K562 (cell line): ENCODE measurements around the gene DCPS. TPM values are rescaled to one million over a fixed set of nuclear protein-coding genes. Genes with fewer than 3 reads are reported as not detected.
A peak's percentile ranks its signal among the peaks of the same experiment; 100 is the strongest.

Source experiments
- ATAC-seq: fragments of 200-7000 bp; cut with Tn5 transposase; 3 replicates; pipeline ENCODE4 v1.9.1; 2020; ENCODE audit warnings: moderate library complexity
- BruUV-seq: library from RNA; stranded (reverse); fragments of 400-500 nt; replicated peaks from 2 replicates; lab custom pipeline; 2021; lab: Mats Ljungman, UMichigan
- CTCF ChIA-PET: fragments of 300-600 bp; formaldehyde crosslinking; extraction: SDS; loops from one replicate; lab custom pipeline; 2021; ENCODE audit warnings: low intra/inter-chr PET ratio; lab: Yijun Ruan, JAX
- POLR2A ChIA-PET: fragments of 300-600, 350-650 bp; sonication (Branson Sonifier 250); formaldehyde crosslinking; extraction: SDS; loops from one replicate; lab custom pipeline; 2021; ENCODE audit warnings: antibody characterized with exemption, inconsistent platforms; lab: Yijun Ruan, JAX
- DNase-seq, 4 experiments: peaks; one replicate each; pipeline versions ENCODE4 v3.0.0 to v3.0.0-alpha.2; 2011 to 2018; ENCODE audit warnings: low spot score in 3 of 4, mixed read lengths in 3 of 4; ENCODE audit errors: extremely low read depth in 1 of 4
- FAIRE-seq: peaks from 2 replicates; lab custom pipeline; 2011; peaks lifted over from hg19 to GRCh38; lab: Jason Lieb, UNC
- H2AFZ ChIP-seq: 2 replicates; pipeline ENCODE4 v1.6.0; 2011; ENCODE audit warnings: low read depth, low read length, control low read depth, inconsistent platforms
- H3K27ac ChIP-seq: fragments of 200-600 bp; 3 replicates; pipeline ENCODE4 v1.8.0; 2011; ENCODE audit warnings: low read depth, mild to moderate bottlenecking, control low read depth, inconsistent platforms, low read length, moderate library complexity, mixed read lengths; ENCODE audit errors: extremely low read depth
- H3K27me3 ChIP-seq, 2 experiments: fragments of 300-600 bp in 1 of 2; 2 replicates in 1 of 2; 3 replicates in 1 of 2; pipeline versions ENCODE4 v1.6.0 to v1.8.0; 2011; ENCODE audit warnings: inconsistent platforms in 2 of 2, low read length in 2 of 2, mild to moderate bottlenecking in 1 of 2, mixed read lengths in 1 of 2, moderate library complexity in 1 of 2; ENCODE audit not compliant: control insufficient read depth in 2 of 2, insufficient read depth in 2 of 2
- H3K36me3 ChIP-seq: fragments of 300-600 bp; 3 replicates; pipeline ENCODE4 v1.8.0; 2011; ENCODE audit warnings: mild to moderate bottlenecking, low read length, inconsistent platforms; ENCODE audit not compliant: control insufficient read depth, insufficient read depth
- H3K4me1 ChIP-seq, 2 experiments: fragments of 200-600 bp in 1 of 2; replicated peaks in 1 of 2; 2 replicates in 1 of 2; 3 replicates in 1 of 2; pipeline versions ENCODE4 v1.5.1 to v1.8.0; 2011; ENCODE audit warnings: inconsistent platforms in 2 of 2, low read length in 2 of 2, mild to moderate bottlenecking in 1 of 2, mixed read lengths in 1 of 2, moderate library complexity in 1 of 2; ENCODE audit not compliant: control insufficient read depth in 2 of 2, insufficient read depth in 2 of 2
- H3K4me2 ChIP-seq: 2 replicates; pipeline ENCODE4 v1.6.1; 2011; ENCODE audit warnings: low read length, control low read depth, inconsistent platforms, mixed read lengths; ENCODE audit not compliant: insufficient read depth
- H3K4me3 ChIP-seq: fragments of 200-600 bp; sonication (generic), shearing (Covaris generic); 2 replicates; pipeline ENCODE4 v1.5.1; 2016; ENCODE audit warnings: control low read depth, inconsistent platforms
- H3K79me2 ChIP-seq: fragments of 200-600 bp; 3 replicates; pipeline ENCODE4 v1.8.0; 2011; ENCODE audit warnings: low read length, inconsistent platforms; ENCODE audit not compliant: control insufficient read depth, insufficient read depth
- H3K9ac ChIP-seq, 2 experiments: 2 replicates each; pipeline versions ENCODE4 v1.6.0 to v1.6.1; 2011; ENCODE audit warnings: low read depth in 2 of 2, low read length in 2 of 2, control low read depth in 1 of 2, inconsistent platforms in 1 of 2, mild to moderate bottlenecking in 1 of 2, mixed read lengths in 1 of 2; ENCODE audit not compliant: insufficient read depth in 1 of 2
- H3K9me1 ChIP-seq: one replicate; pipeline ENCODE4 v1.6.0; 2011; ENCODE audit warnings: inconsistent platforms, mild to moderate bottlenecking, low read length, moderate library complexity; ENCODE audit not compliant: control insufficient read depth, insufficient read depth
- H3K9me3 ChIP-seq: replicated peaks from 2 replicates; pipeline ENCODE4 v1.5.1; 2011; ENCODE audit warnings: low read depth, low read length, inconsistent platforms; ENCODE audit not compliant: control insufficient read depth, insufficient read depth
- H4K20me1 ChIP-seq: replicated peaks from 2 replicates; pipeline ENCODE4 v1.6.1; 2011; ENCODE audit warnings: low read length, inconsistent platforms, mixed read lengths; ENCODE audit not compliant: control insufficient read depth, insufficient read depth
- KDM4B ChIP-seq, 2 experiments: fragments of 450-650 bp in 1 of 2; sonication (generic) in 1 of 2; IDR thresholded peaks; 2 replicates each; pipeline ENCODE4 v1.6.1; 2016 to 2017; ENCODE audit warnings: borderline replicate concordance in 2 of 2, antibody characterized with exemption in 1 of 2, low read depth in 1 of 2, mild to moderate bottlenecking in 1 of 2
- WGBS: fragments of 100-300 bp; shearing (Covaris generic); methylation state at CpG from one replicate; pipeline ENCODE4 v1.1.6; 2016; ENCODE audit warnings: low coverage, mixed read lengths; ENCODE audit not compliant: insufficient coverage; ENCODE audit errors: missing lambda C conversion rate; 5-methylcytosine and 5-hydroxymethylcytosine counted together
- in situ Hi-C: fragments of 300-500 bp; cut with MboI; formaldehyde crosslinking; loops from 4 replicates; pipeline ENCODE4 v1.15.0; 2018; ENCODE audit warnings: inconsistent platforms, mixed read lengths
- intact Hi-C: fragments of 100-400 bp; cut with micrococcal nuclease; formaldehyde crosslinking; loops from 2 replicates; pipeline ENCODE4 v1.14.2; 2022
- polyA plus RNA-seq, 8 experiments: library from polyadenylated mRNA; depleted of rRNA in 4 of 8; stranded (reverse) in 5 of 8; unstranded in 3 of 8; fragments of >200 nt; fragmentation: Nextera tagmentation in 2 of 8; fragmentation: Illumina TruSeq in 1 of 8; extraction: Ambion mirVana in 2 of 8; extraction: Trizol in 1 of 8; gene quantifications; 2 replicates each; pipeline versions ENCODE4 v1.2.1 to v1.2.3, GENCODE V29; 2011 to 2014; ENCODE audit warnings: inconsistent platforms in 1 of 8, missing spikeins in 1 of 8
- total RNA-seq, 7 experiments: library from RNA; depleted of rRNA in 6 of 7; stranded (reverse); fragments of >200 nt in 6 of 7; fragmentation: Illumina TruSeq in 2 of 7; extraction: Trizol in 2 of 7; gene quantifications; 2 replicates each; pipeline versions ENCODE4 v1.2.1 to v1.2.3, GENCODE V29; 2011 to 2021; ENCODE audit warnings: low replicate concordance in 1 of 7
- TF ChIP-seq, protein P1 (sequence below): fragments of 450-650 bp; IDR thresholded peaks from 2 replicates; pipeline ENCODE4 v1.6.1; 2016; ENCODE audit warnings: mild to moderate bottlenecking, moderate library complexity
- TF ChIP-seq, protein P2 (sequence below): sonication (generic); formaldehyde crosslinking; IDR thresholded peaks from 2 replicates; pipeline ENCODE4 v1.8.1; 2023; ENCODE audit warnings: mild to moderate bottlenecking, missing genetic modification reagents

DCPS gene
- total and polyA plus RNA-seq, 9 of the 15 experiments (the other 6 are each of a cell fraction or from before 2014, with no cell fraction given): 8.7 to 38.1 (median 17.9) TPM

DNA sequence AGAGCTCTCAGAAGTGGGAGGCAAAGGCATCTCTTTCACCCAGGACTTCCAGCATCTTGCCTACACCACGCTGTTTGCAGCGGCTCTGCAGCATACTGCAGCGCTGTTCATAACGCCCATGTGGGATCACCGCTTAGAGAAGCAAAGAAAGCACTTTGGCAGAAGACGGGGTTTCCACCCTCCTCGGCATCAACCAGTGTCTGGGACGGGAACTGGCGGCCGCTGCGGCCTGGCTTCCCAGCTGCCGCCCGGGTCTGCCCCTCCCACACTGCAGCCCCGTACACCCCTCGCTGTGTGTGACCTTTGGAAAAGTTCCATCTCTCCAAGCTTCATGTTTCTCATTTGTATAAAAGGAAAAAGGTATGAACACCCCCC lies 21.5 kb upstream of the DCPS start:
- H3K79me2 ChIP-seq: no peaks in the 10 kb centered on the region
- peaks cover 19 to 26% of the 10 kb centered on the region in 2 experiments; a peak in 4 of 5 replicates for H3K4me1 ChIP-seq
- 48% methylated on average over 15 of the region's 15 CpGs for WGBS
- H3K9me1 ChIP-seq: no peaks in the 10 kb centered on the region
- intact Hi-C loops (no loop called here), in situ Hi-C loops (no loop called here)
- POLR2A ChIA-PET: interaction anchor here (0.8 to 1.9 kb wide), 3 partner anchors 9 to 123 kb away, joined by 4 to 6 read pairs (median 4); no protein-coding TSS in a partner anchor
- peak in 2 of 4 experiments; percentile 36 to 37 for DNase-seq
- H3K9me3 ChIP-seq: no peaks in the 10 kb centered on the region
- CTCF ChIA-PET: no interaction called here
- peak overlapping the region; percentile 65 to 88; a peak in 3 of 4 replicates for H3K9ac ChIP-seq
- H3K4me2 ChIP-seq: peak overlapping the region; percentile 90
- FAIRE-seq: no peak
- peak overlapping the region; percentile 96 for H2AFZ ChIP-seq
- TSS peak; percentile 57 for BruUV-seq
- H3K27me3 ChIP-seq: no peaks in the 10 kb centered on the region
- no peaks in the 10 kb centered on the region; the same call in 1 of the 2 replicates for H4K20me1 ChIP-seq
- H3K4me3 ChIP-seq: no peak overlapping the region; the same call in 1 of the 2 replicates
- H3K36me3 ChIP-seq: peaks cover 9% of the 10 kb centered on the region; the same call in 2 of the 3 replicates
- TF ChIP-seq, protein P1, sequence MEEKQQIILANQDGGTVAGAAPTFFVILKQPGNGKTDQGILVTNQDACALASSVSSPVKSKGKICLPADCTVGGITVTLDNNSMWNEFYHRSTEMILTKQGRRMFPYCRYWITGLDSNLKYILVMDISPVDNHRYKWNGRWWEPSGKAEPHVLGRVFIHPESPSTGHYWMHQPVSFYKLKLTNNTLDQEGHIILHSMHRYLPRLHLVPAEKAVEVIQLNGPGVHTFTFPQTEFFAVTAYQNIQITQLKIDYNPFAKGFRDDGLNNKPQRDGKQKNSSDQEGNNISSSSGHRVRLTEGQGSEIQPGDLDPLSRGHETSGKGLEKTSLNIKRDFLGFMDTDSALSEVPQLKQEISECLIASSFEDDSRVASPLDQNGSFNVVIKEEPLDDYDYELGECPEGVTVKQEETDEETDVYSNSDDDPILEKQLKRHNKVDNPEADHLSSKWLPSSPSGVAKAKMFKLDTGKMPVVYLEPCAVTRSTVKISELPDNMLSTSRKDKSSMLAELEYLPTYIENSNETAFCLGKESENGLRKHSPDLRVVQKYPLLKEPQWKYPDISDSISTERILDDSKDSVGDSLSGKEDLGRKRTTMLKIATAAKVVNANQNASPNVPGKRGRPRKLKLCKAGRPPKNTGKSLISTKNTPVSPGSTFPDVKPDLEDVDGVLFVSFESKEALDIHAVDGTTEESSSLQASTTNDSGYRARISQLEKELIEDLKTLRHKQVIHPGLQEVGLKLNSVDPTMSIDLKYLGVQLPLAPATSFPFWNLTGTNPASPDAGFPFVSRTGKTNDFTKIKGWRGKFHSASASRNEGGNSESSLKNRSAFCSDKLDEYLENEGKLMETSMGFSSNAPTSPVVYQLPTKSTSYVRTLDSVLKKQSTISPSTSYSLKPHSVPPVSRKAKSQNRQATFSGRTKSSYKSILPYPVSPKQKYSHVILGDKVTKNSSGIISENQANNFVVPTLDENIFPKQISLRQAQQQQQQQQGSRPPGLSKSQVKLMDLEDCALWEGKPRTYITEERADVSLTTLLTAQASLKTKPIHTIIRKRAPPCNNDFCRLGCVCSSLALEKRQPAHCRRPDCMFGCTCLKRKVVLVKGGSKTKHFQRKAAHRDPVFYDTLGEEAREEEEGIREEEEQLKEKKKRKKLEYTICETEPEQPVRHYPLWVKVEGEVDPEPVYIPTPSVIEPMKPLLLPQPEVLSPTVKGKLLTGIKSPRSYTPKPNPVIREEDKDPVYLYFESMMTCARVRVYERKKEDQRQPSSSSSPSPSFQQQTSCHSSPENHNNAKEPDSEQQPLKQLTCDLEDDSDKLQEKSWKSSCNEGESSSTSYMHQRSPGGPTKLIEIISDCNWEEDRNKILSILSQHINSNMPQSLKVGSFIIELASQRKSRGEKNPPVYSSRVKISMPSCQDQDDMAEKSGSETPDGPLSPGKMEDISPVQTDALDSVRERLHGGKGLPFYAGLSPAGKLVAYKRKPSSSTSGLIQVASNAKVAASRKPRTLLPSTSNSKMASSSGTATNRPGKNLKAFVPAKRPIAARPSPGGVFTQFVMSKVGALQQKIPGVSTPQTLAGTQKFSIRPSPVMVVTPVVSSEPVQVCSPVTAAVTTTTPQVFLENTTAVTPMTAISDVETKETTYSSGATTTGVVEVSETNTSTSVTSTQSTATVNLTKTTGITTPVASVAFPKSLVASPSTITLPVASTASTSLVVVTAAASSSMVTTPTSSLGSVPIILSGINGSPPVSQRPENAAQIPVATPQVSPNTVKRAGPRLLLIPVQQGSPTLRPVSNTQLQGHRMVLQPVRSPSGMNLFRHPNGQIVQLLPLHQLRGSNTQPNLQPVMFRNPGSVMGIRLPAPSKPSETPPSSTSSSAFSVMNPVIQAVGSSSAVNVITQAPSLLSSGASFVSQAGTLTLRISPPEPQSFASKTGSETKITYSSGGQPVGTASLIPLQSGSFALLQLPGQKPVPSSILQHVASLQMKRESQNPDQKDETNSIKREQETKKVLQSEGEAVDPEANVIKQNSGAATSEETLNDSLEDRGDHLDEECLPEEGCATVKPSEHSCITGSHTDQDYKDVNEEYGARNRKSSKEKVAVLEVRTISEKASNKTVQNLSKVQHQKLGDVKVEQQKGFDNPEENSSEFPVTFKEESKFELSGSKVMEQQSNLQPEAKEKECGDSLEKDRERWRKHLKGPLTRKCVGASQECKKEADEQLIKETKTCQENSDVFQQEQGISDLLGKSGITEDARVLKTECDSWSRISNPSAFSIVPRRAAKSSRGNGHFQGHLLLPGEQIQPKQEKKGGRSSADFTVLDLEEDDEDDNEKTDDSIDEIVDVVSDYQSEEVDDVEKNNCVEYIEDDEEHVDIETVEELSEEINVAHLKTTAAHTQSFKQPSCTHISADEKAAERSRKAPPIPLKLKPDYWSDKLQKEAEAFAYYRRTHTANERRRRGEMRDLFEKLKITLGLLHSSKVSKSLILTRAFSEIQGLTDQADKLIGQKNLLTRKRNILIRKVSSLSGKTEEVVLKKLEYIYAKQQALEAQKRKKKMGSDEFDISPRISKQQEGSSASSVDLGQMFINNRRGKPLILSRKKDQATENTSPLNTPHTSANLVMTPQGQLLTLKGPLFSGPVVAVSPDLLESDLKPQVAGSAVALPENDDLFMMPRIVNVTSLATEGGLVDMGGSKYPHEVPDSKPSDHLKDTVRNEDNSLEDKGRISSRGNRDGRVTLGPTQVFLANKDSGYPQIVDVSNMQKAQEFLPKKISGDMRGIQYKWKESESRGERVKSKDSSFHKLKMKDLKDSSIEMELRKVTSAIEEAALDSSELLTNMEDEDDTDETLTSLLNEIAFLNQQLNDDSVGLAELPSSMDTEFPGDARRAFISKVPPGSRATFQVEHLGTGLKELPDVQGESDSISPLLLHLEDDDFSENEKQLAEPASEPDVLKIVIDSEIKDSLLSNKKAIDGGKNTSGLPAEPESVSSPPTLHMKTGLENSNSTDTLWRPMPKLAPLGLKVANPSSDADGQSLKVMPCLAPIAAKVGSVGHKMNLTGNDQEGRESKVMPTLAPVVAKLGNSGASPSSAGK: no peak
- TF ChIP-seq KDM4B (IDR thresholded peaks at IDR 0.05; ENCODE audit: borderline replicate concordance in 2 of 2, low read depth in 1 of 2): no peak
- TF ChIP-seq, protein P2, sequence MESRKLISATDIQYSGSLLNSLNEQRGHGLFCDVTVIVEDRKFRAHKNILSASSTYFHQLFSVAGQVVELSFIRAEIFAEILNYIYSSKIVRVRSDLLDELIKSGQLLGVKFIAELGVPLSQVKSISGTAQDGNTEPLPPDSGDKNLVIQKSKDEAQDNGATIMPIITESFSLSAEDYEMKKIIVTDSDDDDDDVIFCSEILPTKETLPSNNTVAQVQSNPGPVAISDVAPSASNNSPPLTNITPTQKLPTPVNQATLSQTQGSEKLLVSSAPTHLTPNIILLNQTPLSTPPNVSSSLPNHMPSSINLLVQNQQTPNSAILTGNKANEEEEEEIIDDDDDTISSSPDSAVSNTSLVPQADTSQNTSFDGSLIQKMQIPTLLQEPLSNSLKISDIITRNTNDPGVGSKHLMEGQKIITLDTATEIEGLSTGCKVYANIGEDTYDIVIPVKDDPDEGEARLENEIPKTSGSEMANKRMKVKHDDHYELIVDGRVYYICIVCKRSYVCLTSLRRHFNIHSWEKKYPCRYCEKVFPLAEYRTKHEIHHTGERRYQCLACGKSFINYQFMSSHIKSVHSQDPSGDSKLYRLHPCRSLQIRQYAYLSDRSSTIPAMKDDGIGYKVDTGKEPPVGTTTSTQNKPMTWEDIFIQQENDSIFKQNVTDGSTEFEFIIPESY (CRISPR knock-in tag): peak; percentile 32; the same call in 1 of the 2 replicates
- peak; percentile 18 for ATAC-seq
- H3K27ac ChIP-seq: no peak overlapping the region
